Thyroid gland (tissue), 4 donors: ENCODE results near the gene PTMS.

Source experiments
- CTCF ChIP-seq, 6 experiments: fragments of 200-600 bp in 3 of 6; fragments of 450-650 bp in 3 of 6; sonication (generic) in 3 of 6; IDR thresholded peaks; one replicate each; pipeline ENCODE4 v1.5.1; 2016 to 2019; ENCODE audit warnings: antibody characterized with exemption in 6 of 6, mild to moderate bottlenecking in 2 of 6, inconsistent platforms in 1 of 6, moderate library complexity in 1 of 6
- POLR2A ChIP-seq, 2 donors: fragments of 450-650 bp; IDR thresholded peaks; one replicate each; pipeline ENCODE4 v1.6.1; 2017; ENCODE audit warnings: antibody characterized with exemption in 2 of 2, mild to moderate bottlenecking in 2 of 2, moderate library complexity in 1 of 2

- TF ChIP-seq CTCF (IDR thresholded peaks at IDR 0.05) (no peak), POLR2A (IDR thresholded peaks at IDR 0.05) (no peak)
Observed at GRCh38 chr12:6796576-6796975, 30.4 kb downstream of the PTMS start.
